A673 (cell line): ENCODE measurements around the gene SMIM38. TPM values are rescaled to one million over a fixed set of nuclear protein-coding genes. Genes with fewer than 3 reads are reported as not detected.

Source experiments
- BruUV-seq: library from RNA; stranded (reverse); fragments of 400-500 nt; replicated peaks from 2 replicates; lab custom pipeline; 2021; lab: Mats Ljungman, UMichigan
- CTCF ChIA-PET: fragments of 300-600 bp; sonication (Branson Sonifier 250); formaldehyde crosslinking; loops from one replicate; lab custom pipeline; 2022; ENCODE audit warnings: antibody characterized with exemption; lab: Charles Lee
- POLR2A ChIA-PET: fragments of 300-600 bp; sonication (Branson Sonifier 250); formaldehyde crosslinking; loops from one replicate; lab custom pipeline; 2022; ENCODE audit warnings: antibody characterized with exemption; ENCODE audit not compliant: low non-redundant PET; lab: Charles Lee
- DNase-seq: peaks from one replicate; pipeline ENCODE4 v3.0.0-alpha.2; 2015; ENCODE audit warnings: low spot score
- H3K27ac ChIP-seq: fragments of 200-600 bp; sonication (generic); 2 replicates; pipeline ENCODE4 v1.5.1; 2016; ENCODE audit warnings: mixed run types, low read depth, mild to moderate bottlenecking, mixed read lengths, antibody characterized with exemption, low read length; ENCODE audit not compliant: poor library complexity, severe bottlenecking
- H3K27me3 ChIP-seq: fragments of 200-600 bp; sonication (generic); replicated peaks from 2 replicates; pipeline ENCODE4 v1.6.1; 2017; ENCODE audit warnings: mixed run types, low read depth, mild to moderate bottlenecking, mixed read lengths, antibody characterized with exemption, low read length; ENCODE audit not compliant: insufficient read depth, poor library complexity
- H3K36me3 ChIP-seq: fragments of 200-600 bp; sonication (generic); 2 replicates; pipeline ENCODE4 v1.6.1; 2016; ENCODE audit warnings: mixed run types, mild to moderate bottlenecking, mixed read lengths, antibody characterized with exemption, low read length; ENCODE audit not compliant: insufficient read depth, poor library complexity, severe bottlenecking
- H3K4me1 ChIP-seq: fragments of 200-600 bp; sonication (generic); 2 replicates; pipeline ENCODE4 v1.6.1; 2017; ENCODE audit warnings: mixed run types, mild to moderate bottlenecking, mixed read lengths, antibody characterized with exemption, low read length; ENCODE audit not compliant: insufficient read depth, poor library complexity, severe bottlenecking
- H3K4me3 ChIP-seq: fragments of 200-600 bp; sonication (generic); 2 replicates; pipeline ENCODE4 v1.5.1; 2016; ENCODE audit warnings: low read depth, mixed run types, mild to moderate bottlenecking, mixed read lengths, low read length; ENCODE audit not compliant: poor library complexity, severe bottlenecking
- H3K9me3 ChIP-seq: fragments of 200-600 bp; sonication (generic); 2 replicates; pipeline ENCODE4 v1.6.1; 2016; ENCODE audit warnings: mixed run types, low read depth, mild to moderate bottlenecking, mixed read lengths, antibody characterized with exemption, low read length; ENCODE audit not compliant: poor library complexity, severe bottlenecking
- EZH2 ChIP-seq: fragments of 200-600 bp; sonication (generic); IDR thresholded peaks from 2 replicates; pipeline ENCODE4 v1.6.1; 2017; ENCODE audit warnings: borderline replicate concordance, low read depth, mild to moderate bottlenecking, mixed read lengths, antibody characterized with exemption, low read length; ENCODE audit not compliant: poor library complexity, severe bottlenecking
- intact Hi-C: fragments of 100-400 bp; cut with micrococcal nuclease; formaldehyde crosslinking; loops from one replicate; pipeline ENCODE4 v1.10.0; 2022; ENCODE audit not compliant: unreplicated experiment
- total RNA-seq: library from RNA; stranded (reverse); gene quantifications from 2 replicates; pipeline ENCODE4 v1.2.3, GENCODE V29; 2021
- TF ChIP-seq, protein P1 (sequence below): fragments of 300-800, 200-600 bp; sonication (generic); conservative IDR thresholded peaks from 2 replicates; pipeline ENCODE4 v1.5.1; 2017; ENCODE audit warnings: low read depth, mild to moderate bottlenecking, antibody characterized with exemption, low read length, moderate library complexity, mixed read lengths

Gene SMIM38
- total RNA-seq, 1 experiment from 2014 or later: 0.88 TPM

DNA sequence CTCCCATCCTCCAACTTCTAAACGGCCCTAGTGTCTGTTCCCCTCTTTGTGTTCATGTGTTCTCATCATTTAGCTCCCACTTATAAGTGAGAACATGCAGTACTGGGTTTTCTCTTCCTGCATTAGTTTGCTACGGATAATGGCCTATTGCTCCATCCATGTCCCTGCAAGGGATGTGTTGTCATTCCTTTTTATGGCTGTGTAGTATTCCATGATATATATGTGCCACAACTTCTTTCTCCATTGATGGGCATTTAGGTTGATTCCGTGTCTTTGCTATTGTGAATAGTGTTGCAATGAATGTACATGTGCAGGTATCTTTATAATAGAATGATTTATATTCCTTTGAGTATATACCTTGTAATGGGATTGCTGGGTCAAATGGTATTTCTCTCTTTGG is 5.6 kb upstream of the SMIM38 start:
- H3K36me3 ChIP-seq: no peaks in the 10 kb centered on the region
- ChIA-PET CTCF (no interaction called here), POLR2A (no interaction called here)
- H3K27me3 ChIP-seq: no peaks in the 10 kb centered on the region
- intact Hi-C loops: no loop called here
- H3K4me1 ChIP-seq: no peaks in the 10 kb centered on the region
- no TSS peak for BruUV-seq
- no peak overlapping the region for H3K27ac ChIP-seq
- DNase-seq: no peak
- H3K4me3 ChIP-seq: no peak overlapping the region
- no peak for TF ChIP-seq EZH2
- TF ChIP-seq, protein P1, sequence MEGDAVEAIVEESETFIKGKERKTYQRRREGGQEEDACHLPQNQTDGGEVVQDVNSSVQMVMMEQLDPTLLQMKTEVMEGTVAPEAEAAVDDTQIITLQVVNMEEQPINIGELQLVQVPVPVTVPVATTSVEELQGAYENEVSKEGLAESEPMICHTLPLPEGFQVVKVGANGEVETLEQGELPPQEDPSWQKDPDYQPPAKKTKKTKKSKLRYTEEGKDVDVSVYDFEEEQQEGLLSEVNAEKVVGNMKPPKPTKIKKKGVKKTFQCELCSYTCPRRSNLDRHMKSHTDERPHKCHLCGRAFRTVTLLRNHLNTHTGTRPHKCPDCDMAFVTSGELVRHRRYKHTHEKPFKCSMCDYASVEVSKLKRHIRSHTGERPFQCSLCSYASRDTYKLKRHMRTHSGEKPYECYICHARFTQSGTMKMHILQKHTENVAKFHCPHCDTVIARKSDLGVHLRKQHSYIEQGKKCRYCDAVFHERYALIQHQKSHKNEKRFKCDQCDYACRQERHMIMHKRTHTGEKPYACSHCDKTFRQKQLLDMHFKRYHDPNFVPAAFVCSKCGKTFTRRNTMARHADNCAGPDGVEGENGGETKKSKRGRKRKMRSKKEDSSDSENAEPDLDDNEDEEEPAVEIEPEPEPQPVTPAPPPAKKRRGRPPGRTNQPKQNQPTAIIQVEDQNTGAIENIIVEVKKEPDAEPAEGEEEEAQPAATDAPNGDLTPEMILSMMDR: no peak
- peaks cover 20% of the 10 kb centered on the region for H3K9me3 ChIP-seq

DNA sequence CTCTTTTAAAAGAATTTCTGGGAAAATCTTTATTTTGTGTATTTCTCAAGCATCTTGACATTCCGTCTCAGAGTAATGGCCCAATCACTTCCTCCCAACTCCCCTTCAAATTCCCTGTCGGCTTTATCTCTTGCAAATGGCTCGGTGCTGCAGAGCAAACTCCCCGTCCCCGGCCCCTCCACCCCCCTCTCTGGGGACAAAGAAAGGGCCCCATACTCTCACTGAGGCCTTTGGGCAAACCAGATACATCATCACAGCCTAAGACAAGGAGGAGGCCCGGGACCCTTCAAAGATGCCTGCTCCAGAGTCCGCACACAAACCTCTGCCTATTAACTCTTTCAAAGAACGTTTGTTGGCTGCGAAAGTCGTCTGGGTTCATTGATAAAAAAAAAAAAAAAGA is 3.9 kb upstream of the SMIM38 start:
- ChIA-PET POLR2A (interaction anchor here (0.7 kb wide), 1 partner anchor 72 kb away, joined by 4 read pairs; no protein-coding TSS in a partner anchor), CTCF (no interaction called here)
- Histone ChIP-seq H3K4me3 (no peak overlapping the region), H3K4me1 (peaks cover 8% of the 10 kb centered on the region), H3K9me3 (peaks cover 10% of the 10 kb centered on the region), H3K36me3 (no peaks in the 10 kb centered on the region), H3K27ac (no peak overlapping the region), H3K27me3 (no peaks in the 10 kb centered on the region)
- no peak for TF ChIP-seq EZH2
- TF ChIP-seq, protein P1: no peak
- no TSS peak for BruUV-seq
- intact Hi-C loops: no loop called here
- DNase-seq: no peak

DNA sequence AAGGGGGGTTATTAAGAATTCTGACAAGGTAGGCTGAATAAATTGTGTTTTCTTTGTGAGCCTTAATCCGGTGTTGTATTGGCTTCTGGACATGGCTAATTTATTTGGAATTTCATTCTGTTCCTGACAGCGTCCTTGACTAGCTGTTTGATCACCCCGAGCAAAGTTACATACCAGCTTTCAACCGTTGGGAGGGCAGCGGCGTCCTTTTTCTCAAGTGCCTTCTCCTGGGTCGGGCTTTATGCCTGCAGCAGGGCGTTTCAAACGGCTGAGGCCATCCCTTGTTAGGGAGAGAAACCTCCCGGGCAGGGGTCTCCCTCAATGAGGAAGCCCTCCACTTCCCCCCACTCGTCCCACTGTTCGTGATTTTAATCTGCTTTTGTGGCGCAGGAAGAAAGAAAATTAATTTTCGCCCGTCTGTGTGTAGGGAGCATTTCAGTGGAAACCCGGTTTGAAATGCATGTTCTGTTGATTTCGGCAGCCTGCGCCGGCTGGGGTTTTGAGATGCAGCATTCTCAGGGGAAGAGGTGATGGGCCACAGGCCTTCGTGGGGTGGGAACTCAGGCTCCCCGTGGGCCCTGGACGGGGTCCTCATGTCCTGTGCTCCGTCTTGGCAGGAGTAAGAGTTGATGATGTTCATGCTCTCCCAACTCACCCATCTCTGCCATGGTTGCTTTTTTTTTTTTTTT is 2.9 kb upstream of the SMIM38 start:
- no peaks in the 10 kb centered on the region for H3K36me3 ChIP-seq
- no peak overlapping the region for H3K27ac ChIP-seq
- no peak overlapping the region for H3K4me3 ChIP-seq
- no peak for TF ChIP-seq EZH2
- TF ChIP-seq, protein P1: no peak
- BruUV-seq: no TSS peak
- intact Hi-C loops: no loop called here
- no peaks in the 10 kb centered on the region for H3K27me3 ChIP-seq
- ChIA-PET CTCF (no interaction called here), POLR2A (interaction anchor here (0.7 kb wide), 1 partner anchor 71 kb away, joined by 4 read pairs; no protein-coding TSS in a partner anchor)
- no peak for DNase-seq
- H3K9me3 ChIP-seq: peaks cover 4% of the 10 kb centered on the region
- peaks cover 18% of the 10 kb centered on the region for H3K4me1 ChIP-seq
